ENCODE results near the gene FAF2. TPM values are rescaled to one million over a fixed set of nuclear protein-coding genes. Genes with fewer than 3 reads are reported as not detected.
"Not testable (repeated sequence)": the region's sequence is repeated elsewhere in the genome, so short reads cannot be mapped to it uniquely, and the experiment has no call there.

FAF2 gene
- total RNA-seq, 2 donors from 2014 or later = 23.0 to 31.2 TPM

GRCh38 chr5:176440927-176441706, 7.1 kb upstream of the FAF2 start:
- Histone ChIP-seq H3K27me3 (replicated peaks; ENCODE audit: insufficient read depth) (no peaks in the 10 kb centered on the region), H3K27ac (no peak overlapping the region), H3K4me3 (no peak overlapping the region), H3K36me3 (no peaks in the 10 kb centered on the region), H3K4me1 (ENCODE audit: control insufficient read depth in 1 of 2, low read depth in 2 of 2) (no peaks in the 10 kb centered on the region), H3K9me3 (no peaks in the 10 kb centered on the region)
- ATAC-seq (ENCODE audit: insufficient number of reproducible peaks, low FRiP score, low read depth) (no peak), DNase-seq (ENCODE audit: low spot score) (no peak)
- TF ChIP-seq, protein P1, sequence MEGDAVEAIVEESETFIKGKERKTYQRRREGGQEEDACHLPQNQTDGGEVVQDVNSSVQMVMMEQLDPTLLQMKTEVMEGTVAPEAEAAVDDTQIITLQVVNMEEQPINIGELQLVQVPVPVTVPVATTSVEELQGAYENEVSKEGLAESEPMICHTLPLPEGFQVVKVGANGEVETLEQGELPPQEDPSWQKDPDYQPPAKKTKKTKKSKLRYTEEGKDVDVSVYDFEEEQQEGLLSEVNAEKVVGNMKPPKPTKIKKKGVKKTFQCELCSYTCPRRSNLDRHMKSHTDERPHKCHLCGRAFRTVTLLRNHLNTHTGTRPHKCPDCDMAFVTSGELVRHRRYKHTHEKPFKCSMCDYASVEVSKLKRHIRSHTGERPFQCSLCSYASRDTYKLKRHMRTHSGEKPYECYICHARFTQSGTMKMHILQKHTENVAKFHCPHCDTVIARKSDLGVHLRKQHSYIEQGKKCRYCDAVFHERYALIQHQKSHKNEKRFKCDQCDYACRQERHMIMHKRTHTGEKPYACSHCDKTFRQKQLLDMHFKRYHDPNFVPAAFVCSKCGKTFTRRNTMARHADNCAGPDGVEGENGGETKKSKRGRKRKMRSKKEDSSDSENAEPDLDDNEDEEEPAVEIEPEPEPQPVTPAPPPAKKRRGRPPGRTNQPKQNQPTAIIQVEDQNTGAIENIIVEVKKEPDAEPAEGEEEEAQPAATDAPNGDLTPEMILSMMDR (IDR thresholded peaks at IDR 0.05) = no peak

- H3K27ac ChIP-seq = no peak overlapping the region
- no peak overlapping the region for H3K4me3 ChIP-seq
- H3K9me3 ChIP-seq = no peaks in the 10 kb centered on the region
- no peaks in the 10 kb centered on the region for H3K27me3 ChIP-seq (replicated peaks; ENCODE audit: insufficient read depth)
- no peak for DNase-seq (ENCODE audit: low spot score)
- ATAC-seq (ENCODE audit: insufficient number of reproducible peaks, low FRiP score, low read depth) = no peak
- H3K36me3 ChIP-seq = no peaks in the 10 kb centered on the region
- TF ChIP-seq, protein P1 (IDR thresholded peaks at IDR 0.05) = no peak
- peaks cover 4% of the 10 kb centered on the region in 2 donors for H3K4me1 ChIP-seq (ENCODE audit: control insufficient read depth in 1 of 2, low read depth in 2 of 2)
Measured at GRCh38 chr5:176441921-176442323, 6.3 kb upstream of the FAF2 start.

DNA sequence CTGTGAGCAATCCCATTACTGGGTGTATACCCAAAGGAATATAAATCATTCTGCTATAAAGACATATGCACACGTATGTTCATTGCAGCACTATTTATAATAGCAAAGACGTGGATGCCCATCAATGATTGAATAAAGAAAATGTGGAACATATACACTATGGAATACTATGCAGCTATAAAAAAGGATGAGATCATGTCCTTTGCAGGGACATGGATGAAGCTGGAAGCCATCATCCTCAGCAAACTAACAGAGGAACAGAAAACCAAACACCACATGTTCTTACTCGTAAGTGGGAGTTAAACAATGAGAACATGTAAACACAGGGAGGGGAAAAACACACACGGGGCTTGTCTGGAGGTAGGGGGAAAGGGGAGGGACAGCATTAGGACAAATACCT, 5.3 kb upstream of the FAF2 start:
- ATAC-seq (ENCODE audit: insufficient number of reproducible peaks, low FRiP score, low read depth); DNase-seq (ENCODE audit: low spot score); H3K4me3 ChIP-seq; H3K4me1 ChIP-seq (ENCODE audit: control insufficient read depth in 1 of 2, low read depth in 2 of 2); H3K27me3 ChIP-seq (replicated peaks; ENCODE audit: insufficient read depth); H3K36me3 ChIP-seq; H3K9me3 ChIP-seq; H3K27ac ChIP-seq: not testable (repeated sequence)

DNA sequence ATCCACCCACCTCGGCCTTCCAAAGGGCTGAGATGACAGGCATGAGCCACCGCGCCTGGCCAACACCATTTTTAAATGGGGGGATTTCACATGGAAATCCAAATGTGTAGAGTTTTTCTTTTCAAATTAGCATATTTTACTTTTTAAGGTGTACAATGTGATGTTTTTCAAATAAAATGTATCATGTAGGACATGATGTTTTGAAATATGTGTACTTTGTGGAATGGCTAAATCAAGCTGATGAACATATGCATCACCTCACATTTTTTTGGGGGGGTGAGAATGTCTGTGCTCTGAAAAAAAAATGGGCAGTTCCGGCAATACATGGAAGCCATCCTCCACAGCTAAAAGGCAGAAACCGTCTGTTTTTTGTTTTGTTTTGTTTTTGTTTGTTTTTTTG, 3.4 kb upstream of the FAF2 start:
- ATAC-seq (ENCODE audit: insufficient number of reproducible peaks, low FRiP score, low read depth) = no peak
- TF ChIP-seq, protein P1 (IDR thresholded peaks at IDR 0.05) = no peak
- Histone ChIP-seq H3K4me1 (ENCODE audit: control insufficient read depth in 1 of 2, low read depth in 2 of 2) (peaks cover 13 to 17% of the 10 kb centered on the region in 2 donors), H3K27ac (no peak overlapping the region), H3K9me3 (no peaks in the 10 kb centered on the region), H3K4me3 (no peak overlapping the region), H3K36me3 (no peaks in the 10 kb centered on the region), H3K27me3 (replicated peaks; ENCODE audit: insufficient read depth) (no peaks in the 10 kb centered on the region)
- no peak for DNase-seq (ENCODE audit: low spot score)

DNA sequence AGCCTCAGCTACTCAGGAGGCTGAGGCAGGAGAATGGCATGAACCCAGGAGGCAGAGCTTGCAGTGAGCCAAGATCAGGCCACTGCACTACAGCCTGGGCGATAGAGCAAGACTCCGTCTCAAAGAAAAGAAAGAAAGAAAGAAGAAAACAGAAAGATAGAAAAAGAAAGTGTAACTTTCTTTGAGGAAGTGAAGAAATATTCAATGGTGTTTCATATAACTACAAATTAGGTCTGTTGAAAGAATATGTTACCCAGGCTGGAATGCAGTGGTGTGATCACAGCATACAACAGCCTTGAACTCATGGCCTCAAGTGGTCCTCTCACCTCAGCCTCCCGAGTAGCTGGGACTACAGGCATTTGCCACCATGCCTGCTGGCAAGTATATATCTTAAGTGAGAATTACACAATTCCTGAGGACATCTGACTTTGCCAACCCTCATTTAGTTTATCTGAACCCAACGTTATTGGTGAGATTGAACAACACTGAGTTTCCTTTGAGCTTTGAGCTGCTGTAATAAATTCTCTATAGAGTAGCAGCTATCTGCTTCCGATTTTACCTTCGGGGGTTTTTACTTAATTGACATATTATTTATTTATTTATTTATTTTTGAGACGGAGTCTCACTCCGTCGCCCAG, 2.0 kb upstream of the FAF2 start:
- no peak for DNase-seq (ENCODE audit: low spot score)
- H3K27ac ChIP-seq = no peak overlapping the region
- no peak overlapping the region for H3K4me3 ChIP-seq
- TF ChIP-seq, protein P1 (IDR thresholded peaks at IDR 0.05) = no peak
- no peaks in the 10 kb centered on the region for H3K9me3 ChIP-seq
- H3K36me3 ChIP-seq = no peaks in the 10 kb centered on the region
- no peaks in the 10 kb centered on the region for H3K27me3 ChIP-seq (replicated peaks; ENCODE audit: insufficient read depth)
- peaks cover 15 to 18% of the 10 kb centered on the region in 2 donors for H3K4me1 ChIP-seq (ENCODE audit: control insufficient read depth in 1 of 2, low read depth in 2 of 2)
- no peak for ATAC-seq (ENCODE audit: insufficient number of reproducible peaks, low FRiP score, low read depth)
